Measurements from ENCODE around the gene FRMD4A.
A peak's percentile ranks its signal among the peaks of the same experiment; 100 is the strongest.

The FRMD4A gene

GRCh38 chr10:13632884-13633440 is 697.8 kb downstream of the FRMD4A start:
- DNase-seq, result no peak

- DNase-seq, result no peak
These were observed 698.3 kb downstream of the FRMD4A start for GRCh38 chr10:13632440-13632839.

- peak in 4 of 56 donors; percentile 8 to 38 (median 25) for DNase-seq
These were observed 699.1 kb downstream of the FRMD4A start for GRCh38 chr10:13631594-13631993.

GRCh38 chr10:13630231-13630630 is 700.5 kb downstream of the FRMD4A start:
- no peak for DNase-seq

GRCh38 chr10:13629116-13629515 is 701.6 kb downstream of the FRMD4A start:
- DNase-seq, result no peak

- no peak for DNase-seq
These were observed 702.1 kb downstream of the FRMD4A start for GRCh38 chr10:13628661-13629060.

GRCh38 chr10:13627459-13628310 is 703.0 kb downstream of the FRMD4A start:
- no peak for DNase-seq

- DNase-seq, result no peak
These were observed 706.1 kb downstream of the FRMD4A start for GRCh38 chr10:13624630-13625029.

GRCh38 chr10:13621931-13622330 is 708.8 kb downstream of the FRMD4A start:
- DNase-seq, result no peak

- no peak for DNase-seq
These were observed 713.6 kb downstream of the FRMD4A start for GRCh38 chr10:13617116-13617515.

GRCh38 chr10:13615650-13616300 is 714.9 kb downstream of the FRMD4A start:
- no peak for DNase-seq

- no peak for DNase-seq
These were observed 716.0 kb downstream of the FRMD4A start for GRCh38 chr10:13614530-13615332.

- peak in 2 of 56 donors; percentile 13 to 34 for DNase-seq
These were observed 717.2 kb downstream of the FRMD4A start for GRCh38 chr10:13613519-13613918.

- DNase-seq, result no peak
These were observed 717.9 kb downstream of the FRMD4A start for GRCh38 chr10:13612654-13613373.

- DNase-seq, result peak in 6 of 56 donors; percentile 12 to 19 (median 15)
These were observed 722.4 kb downstream of the FRMD4A start for GRCh38 chr10:13608246-13608853.

GRCh38 chr10:13604357-13605040 is 726.2 kb downstream of the FRMD4A start:
- DNase-seq, result no peak

- DNase-seq, result no peak
These were observed 732.8 kb downstream of the FRMD4A start for GRCh38 chr10:13597909-13598308.

GRCh38 chr10:13594641-13595040 is 736.1 kb downstream of the FRMD4A start:
- no peak for DNase-seq

Measured in amygdala (tissue), 56 donors.